AG08396 (cell line): ENCODE data around the gene MAP2K2.

Source experiments
- DNase-seq: peaks from one replicate; pipeline ENCODE4 v3.0.0; 2012; ENCODE audit warnings: low spot score, mixed read lengths

Gene MAP2K2

DNA sequence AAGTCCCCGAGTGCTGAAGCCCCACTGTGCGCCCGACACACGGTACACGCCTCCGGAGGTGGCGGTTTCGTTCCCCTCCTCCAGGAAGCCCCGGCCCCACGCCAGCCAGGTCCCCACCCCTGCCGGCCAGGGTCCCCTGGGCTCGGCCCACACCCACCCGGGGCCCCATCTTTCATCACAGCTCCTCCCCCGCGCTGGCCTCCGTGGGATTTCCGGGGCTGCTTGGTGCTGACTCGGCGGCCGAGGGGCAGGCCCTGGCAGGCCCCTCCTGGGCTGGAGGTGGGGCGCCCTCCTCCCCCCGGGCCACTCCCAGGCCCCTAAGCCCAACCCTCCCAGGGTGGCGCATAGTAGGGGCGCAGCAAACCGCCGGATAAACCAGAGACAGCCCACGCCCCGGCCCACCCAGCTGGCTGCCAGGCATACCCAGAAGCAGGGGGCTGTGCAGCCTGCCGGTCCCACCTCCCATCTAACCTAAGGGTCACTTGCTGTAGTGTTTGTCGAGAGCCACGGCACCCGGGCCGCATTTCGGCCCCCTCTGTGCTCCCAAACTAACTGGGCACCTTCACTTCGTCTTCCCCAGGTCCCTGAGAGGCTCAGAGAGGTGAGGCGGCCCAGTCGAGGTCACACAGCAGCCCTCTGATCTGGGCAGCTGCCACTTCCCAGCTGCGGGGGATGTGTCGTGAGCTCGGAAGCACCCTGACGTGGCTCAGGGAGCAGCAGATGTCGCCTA, 63.9 kb downstream of the MAP2K2 start:
- DNase-seq: no peak

DNA sequence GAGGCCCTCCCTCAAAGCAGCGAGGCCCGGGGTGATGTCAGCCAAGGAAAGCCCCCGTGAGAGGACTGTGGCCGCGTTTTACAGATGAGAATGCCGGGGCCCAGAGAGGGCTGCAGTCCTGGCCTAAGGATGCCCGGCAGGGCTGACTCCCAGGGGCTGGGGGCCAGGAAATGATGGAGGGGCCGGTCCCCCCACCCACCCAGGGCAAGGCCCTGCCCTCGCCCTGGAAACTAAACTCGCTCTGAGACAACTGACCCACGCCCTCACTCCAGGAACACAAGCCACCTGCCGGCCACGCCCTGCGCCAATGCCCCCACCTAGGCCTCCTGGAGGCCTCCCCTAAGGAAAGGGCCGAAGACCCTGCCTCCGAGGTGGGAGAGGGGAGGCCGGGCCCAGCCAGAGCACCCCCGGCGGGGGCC, 64.5 kb downstream of the MAP2K2 start:
- DNase-seq: no peak

DNA sequence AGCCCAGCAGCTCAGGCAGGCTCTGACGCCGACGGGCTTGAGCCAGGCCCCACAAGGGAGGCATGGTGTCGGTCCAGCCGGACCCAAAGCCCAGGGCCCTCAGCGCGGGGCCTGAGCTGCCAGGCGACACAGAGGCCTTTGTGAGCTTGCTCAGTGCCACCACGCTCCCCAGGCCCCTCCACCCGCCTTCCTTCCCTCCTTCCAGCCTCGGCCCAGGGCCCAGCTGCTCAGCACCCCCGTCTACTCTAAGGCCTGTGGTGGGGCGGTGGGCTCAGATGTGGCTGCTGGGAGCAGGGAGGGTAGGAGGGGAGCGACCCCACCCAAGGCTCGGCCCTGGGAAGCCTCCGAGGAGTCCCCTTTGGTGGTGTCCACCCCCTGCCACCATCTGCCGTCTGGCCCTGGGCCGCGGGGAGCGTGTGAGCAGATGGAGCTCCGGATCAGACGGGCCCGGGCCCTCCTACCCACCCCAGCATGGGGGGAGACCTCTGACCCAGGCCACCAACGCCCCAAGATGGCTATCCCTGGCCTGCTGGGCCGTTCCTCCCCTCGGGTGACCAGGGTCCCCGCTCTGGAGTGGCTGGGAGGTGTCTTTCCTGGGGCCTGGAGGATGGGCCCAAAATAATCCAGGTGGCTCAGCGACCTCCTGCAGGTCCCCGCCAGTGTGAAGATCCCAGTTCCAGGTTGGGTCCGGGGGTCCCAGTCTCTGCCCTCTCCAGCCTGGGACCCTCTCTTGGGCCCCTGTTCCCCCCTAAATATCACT, 65.0 kb downstream of the MAP2K2 start:
- DNase-seq: no peak

DNA sequence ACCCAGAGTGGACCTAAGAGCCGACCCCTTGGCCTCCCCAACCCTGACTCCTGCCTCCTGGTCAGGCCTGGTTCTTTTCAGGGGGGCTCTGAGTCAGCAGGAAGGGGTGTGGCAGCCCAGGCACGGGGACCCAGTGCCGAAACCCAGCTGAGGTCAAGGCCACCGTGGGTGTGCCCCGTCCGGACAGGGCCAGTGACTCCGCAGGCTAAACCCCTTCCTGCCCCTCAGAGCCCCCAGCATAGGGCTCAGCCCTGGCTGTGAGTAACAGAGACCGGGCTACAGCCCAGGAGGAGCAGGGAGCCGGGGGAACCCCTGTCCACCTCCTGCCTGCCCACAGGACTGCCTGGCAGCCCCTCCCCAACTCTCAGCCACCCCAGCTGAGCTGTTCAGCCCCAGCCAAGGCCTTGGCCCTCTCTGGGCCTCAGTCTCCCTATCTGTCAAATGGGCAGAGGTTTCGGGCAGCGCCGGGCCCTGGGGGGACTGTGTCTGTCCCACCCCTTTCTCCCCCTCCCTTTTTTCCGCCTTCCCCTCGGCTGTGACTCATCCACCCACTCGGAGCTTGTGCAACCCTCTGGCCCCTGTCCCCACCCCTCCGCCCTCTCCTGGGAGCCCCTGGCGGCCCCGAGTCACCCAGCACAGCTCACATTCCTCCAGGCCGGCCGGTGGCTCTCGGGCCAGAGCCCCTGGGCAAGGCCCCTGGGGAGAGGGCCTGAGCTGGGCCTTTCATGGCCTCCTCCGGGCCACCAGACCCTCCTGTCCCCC, 65.8 kb downstream of the MAP2K2 start:
- peak; percentile 97 for DNase-seq

DNA sequence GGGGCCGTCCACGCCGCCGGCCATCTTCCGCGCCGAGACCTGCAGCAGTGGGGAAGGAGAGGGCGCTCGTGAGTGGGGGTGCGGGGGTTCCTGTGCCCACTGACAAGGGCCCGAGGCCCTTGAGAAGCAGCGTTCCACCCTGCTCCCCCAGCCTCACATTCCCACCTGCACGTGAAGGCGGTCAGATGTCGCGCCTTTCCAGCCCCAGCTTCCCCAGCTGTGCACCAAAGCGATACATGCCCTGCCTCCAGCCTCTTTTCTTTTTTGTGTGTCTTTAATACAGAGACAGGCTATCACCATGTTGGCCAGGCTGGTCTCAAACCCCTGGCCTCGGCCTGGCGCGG, 68.7 kb downstream of the MAP2K2 start:
- DNase-seq: no peak

DNA sequence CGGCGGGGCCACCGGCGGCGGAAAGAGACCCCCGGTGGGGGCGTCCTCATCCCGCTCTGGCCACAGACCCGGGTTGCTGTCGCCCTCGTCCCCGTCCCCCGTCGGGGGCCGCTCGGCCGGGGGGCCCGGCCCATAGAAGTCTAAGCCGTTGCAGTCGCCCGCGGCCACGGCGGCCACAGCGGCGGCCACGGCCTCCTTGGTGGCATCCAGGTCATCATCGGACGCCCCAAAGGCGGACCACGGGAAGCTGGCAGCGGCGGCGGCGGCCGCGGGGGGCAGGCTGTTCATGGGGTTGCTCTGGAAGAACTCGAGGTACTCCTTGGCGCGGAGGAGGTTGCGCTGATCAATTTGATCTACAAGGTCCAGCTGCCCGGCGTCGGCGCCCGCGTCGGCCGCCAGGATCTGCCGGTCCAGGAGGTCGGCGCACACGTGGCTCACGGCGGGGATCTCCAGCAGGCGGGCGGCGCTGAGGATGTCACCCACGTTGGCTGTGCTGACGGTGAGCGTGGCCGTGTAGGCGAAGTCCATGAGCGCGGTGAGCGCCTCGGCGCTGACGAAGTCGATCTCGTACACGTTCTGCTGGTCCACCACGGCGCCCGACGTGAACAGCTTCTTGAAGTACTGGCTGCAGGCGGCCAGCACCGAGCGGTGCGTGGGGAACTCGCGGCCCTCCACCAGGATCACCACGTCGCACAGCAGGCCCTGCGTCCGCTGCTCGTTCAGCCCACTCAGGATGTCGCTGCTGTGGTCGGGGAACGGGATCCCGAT, 69.3 kb downstream of the MAP2K2 start:
- no peak for DNase-seq

DNA sequence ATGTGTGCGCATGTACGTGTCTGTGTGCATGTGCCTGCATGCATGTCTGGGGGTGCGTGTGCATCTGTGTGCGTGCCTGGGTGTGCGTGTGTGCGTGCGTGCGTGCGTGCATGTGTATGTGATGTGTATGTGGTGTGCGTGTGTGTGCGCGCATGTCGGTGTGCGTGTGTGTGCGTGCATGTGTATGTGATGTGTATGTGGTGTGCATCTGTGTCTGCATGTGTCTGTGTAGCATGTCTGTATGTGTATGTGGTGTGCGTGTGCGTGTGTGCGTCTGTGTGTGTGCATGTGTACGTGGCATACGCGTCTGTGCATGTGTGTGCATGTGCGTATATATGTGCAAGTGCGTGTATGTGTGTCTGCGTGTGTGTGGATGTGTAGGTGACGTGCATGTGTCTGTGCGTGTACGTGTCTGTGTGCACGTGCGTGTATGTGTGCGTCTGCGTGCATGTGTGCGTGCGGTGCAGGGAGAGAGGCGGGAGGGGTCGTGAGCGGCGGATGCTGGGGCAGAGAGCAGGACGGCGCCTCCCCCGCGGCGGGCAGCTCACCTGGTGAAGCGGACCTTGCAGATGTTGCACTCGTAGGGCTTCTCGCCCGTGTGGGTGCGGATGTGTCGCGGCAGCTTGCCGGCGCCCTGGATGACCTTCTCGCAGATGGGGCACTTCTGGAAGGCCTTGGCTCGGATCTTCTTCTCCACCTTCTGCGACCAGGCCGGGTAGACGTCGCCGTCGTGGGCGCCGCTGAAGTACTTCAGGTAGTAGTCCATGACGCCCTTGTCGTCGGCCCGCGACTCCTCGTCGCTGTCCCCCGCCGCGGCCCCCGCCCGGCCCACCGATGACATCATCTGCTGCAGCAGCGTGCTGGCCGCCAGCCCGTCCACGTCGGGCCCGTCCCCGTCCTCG, 70.2 kb downstream of the MAP2K2 start:
- no peak for DNase-seq

DNA sequence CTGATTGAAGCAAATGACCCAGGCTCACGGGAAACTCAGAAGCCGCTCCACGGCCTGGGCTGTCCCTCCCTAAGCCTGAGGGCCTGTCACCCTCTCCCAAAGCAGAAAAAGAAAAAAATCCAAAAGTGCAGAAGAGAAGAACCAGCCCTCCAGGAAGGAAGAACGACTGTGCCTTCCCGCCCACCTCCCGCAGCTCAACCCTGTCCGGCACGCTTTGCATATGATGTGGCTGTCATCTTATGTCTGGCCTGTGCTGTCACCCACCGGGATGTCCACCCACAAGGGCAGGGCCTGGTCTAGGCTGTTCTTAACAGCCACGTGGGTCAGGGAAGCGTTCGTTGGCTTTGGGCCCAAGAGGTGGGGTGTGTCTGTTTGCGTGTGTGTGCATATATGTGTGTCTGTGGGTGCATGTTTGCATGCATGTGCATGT, 70.9 kb downstream of the MAP2K2 start:
- no peak for DNase-seq

DNA sequence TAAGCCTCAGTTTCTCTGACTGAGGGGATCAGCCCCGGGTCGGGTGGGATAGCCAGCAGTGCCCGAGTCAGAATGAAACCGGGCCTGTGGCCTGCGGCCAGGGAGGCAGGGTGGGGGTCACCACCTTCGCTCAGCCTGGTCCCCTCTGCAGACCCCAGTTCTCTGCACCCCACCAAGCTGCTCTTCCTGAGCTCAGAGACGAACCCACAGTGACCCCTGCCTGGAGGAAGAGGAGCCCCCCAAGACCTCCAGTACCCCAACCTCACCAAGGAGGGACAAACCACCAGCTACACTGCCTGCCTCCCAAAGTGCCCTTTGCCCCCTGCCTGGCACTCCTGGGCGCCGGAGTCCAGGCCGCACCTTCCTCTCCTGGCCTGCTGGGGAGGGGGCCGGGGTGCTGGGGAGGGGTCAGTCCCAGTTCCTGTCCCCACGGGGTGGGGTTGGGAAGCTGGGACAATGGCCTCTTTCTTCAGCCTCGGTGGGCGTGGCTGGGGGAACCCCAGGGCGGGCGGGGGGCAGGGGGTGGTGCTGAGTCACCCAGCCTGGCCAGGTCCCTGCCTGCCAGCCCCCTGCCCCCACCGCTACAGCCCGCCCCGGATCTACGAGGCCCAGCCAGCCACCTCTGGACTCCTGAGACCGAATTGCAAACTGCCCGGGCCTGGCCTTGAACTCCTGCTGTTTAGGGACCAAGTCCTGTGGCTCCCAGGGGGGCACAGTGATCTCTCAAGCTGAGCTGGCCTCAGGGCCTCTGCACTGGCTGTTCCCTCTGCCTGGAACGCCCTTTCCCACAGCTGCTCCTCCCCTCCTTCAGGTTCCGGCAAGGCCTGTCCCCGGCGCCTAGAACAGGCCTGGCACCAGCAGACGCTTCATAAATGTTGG, 71.6 kb downstream of the MAP2K2 start:
- no peak for DNase-seq

DNA sequence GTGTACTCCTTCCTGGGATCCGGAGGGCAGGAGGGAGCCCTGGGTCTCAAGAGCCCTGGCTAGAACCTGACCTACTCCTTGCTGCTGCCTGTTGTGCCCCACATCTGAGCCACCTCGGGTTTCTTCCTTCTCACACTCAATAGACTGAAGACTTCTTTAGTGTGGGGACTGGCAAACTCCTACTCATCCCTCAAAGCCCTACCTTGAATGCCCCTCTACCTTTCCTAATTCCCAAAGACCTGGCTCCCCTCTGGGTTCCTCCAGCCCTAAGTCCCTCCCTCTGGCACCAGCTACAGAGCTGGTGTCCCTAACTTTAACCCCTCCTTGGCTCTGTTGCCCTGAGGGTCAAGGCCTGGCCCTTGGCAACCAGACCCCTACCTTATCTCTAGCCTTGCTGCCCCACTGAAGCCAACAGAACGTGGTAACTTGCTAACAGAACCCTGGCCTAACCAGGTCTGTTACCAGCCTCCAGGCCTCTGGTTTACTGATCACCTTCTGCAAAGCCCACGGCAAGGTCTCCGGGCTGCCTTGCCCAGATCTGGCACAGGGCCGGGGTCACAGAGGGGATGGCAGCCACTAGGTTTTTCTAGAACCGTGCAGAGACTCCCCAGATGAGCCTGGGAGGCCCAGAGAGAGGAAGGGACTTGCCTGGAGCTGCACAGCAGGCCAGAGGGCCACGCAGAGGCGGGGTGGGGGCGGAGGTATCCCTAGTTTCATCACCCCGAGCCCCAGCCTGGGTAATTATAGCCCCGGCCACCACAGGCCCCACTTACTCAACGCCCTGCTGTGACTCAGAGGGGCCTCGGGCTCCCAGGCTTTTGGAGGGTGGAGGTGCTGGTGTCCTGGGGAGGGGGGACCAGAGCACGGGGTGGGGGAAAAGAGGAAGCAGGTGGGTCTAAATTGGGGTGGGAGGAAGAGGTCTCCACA, 72.5 kb downstream of the MAP2K2 start:
- DNase-seq: peak; percentile 78

DNA sequence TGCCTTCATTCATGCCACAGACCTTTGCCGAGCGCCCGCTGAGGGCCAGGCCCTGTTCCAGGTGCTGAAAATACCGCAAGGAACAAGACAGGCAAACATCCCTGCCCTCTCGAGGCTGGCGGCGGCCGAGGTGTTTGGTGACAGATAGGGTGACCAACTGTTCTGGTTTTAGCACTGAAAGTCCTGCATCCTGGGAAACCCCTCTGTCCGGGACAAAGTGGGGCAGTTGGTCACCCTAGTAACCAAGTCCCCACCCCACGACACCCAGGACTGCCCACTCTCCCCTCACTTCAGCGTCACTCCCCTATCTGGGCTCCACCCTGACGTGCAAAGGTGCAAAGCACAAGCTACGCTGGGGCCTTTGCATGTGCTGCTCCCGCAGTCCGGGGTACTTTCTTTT, 74.5 kb downstream of the MAP2K2 start:
- no peak for DNase-seq

DNA sequence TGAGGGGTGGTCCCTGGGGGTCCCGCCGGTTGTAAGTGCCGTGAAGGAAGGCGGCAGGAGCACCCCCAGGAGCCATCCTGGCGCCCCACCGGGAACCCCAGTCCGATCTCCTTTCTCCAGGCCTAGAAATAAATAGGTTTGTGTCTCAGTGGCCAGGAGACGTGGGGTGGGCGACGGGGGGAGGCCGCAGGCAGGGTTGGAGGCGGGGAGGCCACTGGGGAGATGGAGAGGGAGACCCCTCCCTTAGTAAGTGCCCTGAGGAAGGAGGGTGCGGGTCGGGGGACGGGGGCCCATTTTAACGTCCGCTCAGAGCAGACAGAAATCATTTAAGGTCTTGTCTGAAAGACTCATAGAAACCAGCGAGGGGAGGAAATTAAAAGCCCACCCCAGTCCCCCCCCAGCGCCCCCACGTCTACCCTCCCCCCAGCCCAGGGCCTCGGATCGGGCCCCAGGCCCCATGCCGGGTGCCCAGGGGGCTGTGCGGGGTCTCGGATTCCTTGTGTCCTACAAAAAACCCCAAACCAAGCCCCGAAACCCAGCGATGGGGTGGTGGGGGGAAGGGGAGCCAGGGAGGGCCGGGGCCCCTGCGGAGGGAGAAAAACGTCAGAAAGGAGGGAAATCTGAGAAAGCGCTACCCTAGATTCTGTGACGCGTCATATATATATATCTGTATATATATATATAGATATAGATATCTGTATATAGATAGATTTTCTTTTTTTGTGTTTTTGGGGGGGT, 76.8 kb downstream of the MAP2K2 start:
- DNase-seq: no peak

DNA sequence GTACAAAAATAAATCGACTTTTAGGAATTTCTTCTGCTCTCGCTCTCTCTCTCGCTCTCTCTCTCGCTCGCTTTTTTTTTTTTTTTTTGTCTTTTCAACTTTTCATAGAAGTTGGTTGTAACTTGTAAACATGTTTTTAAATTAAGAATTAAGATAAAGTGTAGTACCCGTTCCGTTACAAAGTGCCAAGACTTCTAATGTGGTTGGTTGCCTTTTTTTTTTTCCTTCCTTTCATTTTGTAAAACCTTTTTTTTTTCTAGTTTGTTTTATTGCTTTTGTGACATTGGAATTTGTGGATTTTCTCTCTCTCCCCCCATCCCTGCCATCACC, 77.6 kb downstream of the MAP2K2 start:
- DNase-seq: no peak

DNA sequence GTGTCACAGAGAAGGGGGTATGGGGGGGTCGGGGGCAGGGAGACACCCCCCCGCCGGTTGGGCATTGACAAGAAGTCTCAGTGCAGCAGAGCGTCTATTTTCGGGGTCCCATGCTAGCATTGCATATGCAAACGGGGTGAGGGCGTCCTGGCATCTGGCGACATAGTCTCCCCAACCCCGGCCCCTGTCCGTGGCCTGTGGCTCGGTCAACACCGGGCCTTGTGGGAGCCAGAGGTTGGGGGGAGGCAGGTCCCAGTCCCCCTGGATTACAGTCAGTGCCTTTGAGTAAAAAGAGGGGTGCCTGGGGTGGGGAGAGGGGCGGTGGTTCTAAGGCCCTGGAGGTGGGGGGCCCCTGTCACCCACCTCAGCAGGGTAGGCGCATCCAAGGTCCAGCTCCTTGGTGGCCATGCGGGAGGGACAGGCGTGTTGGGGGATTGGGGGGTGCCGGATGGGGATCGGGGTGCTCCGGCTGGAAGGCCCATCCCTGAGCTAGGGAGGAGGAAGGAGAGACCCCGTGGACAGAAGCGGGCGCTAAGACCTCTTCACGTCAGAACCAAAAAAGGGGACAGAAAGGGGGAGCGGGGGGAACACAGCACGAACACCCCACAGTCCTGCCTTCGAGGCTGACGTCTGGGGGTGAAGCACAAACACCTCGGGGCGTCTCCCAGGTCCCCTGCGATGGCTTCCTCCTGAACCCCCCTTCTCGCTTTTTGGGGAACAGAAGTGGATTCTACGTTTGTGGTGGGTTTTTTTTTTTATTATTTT, 78.1 kb downstream of the MAP2K2 start:
- DNase-seq: no peak

DNA sequence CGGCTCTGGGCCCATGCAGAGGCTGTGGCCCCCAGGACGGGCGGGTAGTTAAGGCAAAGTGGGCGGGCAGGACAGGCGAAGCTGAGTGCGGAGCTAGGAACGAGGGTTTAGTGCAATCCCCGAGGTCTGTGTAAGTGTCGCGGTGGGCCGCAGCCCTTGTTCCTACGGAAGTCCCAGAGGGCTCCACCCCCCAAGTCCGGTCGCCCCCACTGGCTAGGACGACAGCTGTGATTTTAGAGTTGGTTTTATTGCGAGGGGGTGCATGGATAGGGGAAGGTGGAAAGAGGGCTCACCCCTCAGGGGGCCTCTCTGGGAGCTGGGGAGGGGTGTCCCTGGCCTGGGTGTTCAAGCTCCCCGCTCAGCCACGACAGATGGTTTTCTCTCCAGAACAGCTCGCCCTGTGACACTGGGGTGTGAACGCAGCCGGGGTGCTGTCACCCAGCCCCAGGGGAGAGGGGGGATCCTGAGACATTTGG, 78.9 kb downstream of the MAP2K2 start:
- DNase-seq: no peak

DNA sequence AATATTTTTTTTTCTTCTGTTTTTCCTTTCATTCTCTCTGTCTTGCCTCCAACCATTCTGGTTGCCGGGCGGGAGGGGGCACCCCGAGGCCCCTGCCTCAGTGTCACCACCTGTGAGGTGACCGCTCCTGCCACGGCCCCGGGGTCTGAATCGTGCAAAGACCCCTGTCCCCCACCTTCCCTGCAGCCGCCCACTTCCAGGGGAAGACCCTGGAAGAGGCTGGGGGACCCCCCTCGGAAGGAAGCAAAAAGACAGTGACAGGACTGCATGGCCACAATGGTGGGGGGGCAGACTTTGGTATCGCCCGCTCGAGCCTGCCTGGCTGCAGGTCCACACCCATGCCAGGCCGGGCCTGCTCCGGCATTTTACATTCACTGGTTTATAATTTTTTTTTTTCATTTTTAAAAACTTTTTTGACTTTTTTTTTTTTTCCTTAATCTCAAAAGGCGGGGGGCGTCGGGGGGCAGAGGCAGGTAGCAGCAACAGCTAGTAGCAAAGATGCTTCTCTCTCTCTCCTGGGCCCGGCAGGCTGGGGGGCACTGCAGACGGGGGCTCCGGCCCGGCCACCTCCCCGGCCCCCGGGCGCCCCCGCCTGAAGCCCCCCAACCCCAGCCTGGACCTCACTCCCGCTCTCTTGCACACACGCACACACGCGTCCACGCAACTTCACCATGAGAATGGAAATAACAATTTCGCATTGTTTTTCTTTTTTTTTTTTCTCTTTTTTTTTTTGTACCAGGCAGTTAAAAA, 79.8 kb downstream of the MAP2K2 start:
- no peak for DNase-seq

DNA sequence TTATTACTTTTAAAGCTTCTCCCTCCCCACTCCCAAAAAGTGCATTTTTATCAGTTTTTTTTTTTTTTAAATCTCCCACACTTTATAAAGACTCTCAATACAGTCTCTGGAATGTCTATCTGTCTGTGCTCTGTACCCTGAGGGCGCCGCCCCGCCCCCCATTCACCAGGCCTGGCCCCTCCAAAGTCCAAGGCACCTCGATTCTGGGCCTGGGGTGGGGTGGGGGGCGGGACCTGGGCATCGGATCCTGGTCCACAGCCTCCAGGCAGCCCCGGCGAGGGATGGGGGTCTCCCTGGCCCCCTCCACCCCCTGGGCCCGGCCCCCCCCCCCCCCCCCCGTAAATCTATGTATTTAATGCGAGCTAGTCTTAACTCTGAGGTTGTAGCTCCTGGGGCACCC, 80.5 kb downstream of the MAP2K2 start:
- no peak for DNase-seq
